Mesenchymal stem cell (in vitro differentiated cells and primary cell): ENCODE results near the gene OSR1.

Experiments used
- DNase-seq: peaks from one replicate; pipeline ENCODE4 v3.0.0-alpha.2; 2013
- H2AFZ ChIP-seq: one replicate; pipeline ENCODE4 v1.6.1; 2013; ENCODE audit warnings: low read depth, mild to moderate bottlenecking, control low read depth, inconsistent platforms, low read length, moderate library complexity
- H2AK5ac ChIP-seq: 2 replicates; pipeline ENCODE4 v1.6.1; 2013; ENCODE audit warnings: low read length, moderate library complexity, mild to moderate bottlenecking, inconsistent platforms; ENCODE audit not compliant: severe bottlenecking
- H2BK120ac ChIP-seq: one replicate; pipeline ENCODE4 v1.6.1; 2013; ENCODE audit warnings: low read depth, mild to moderate bottlenecking, inconsistent platforms, low read length, moderate library complexity
- H2BK12ac ChIP-seq, 2 experiments: one replicate each; pipeline ENCODE4 v1.6.1; 2013; ENCODE audit warnings: inconsistent platforms in 2 of 2, low read length in 2 of 2, mild to moderate bottlenecking in 2 of 2, moderate library complexity in 2 of 2, control low read depth in 1 of 2
- H2BK15ac ChIP-seq: one replicate; pipeline ENCODE4 v1.6.1; 2013; ENCODE audit warnings: mild to moderate bottlenecking, low read depth, inconsistent platforms; ENCODE audit not compliant: poor library complexity, severe bottlenecking
- H2BK5ac ChIP-seq: 2 replicates; pipeline ENCODE4 v1.6.1; 2013; ENCODE audit warnings: low read depth, mild to moderate bottlenecking, low read length, control low read depth, inconsistent platforms; ENCODE audit not compliant: poor library complexity, severe bottlenecking
- H3K14ac ChIP-seq, 2 experiments: one replicate each; pipeline ENCODE4 v1.6.1; 2013; ENCODE audit warnings: inconsistent platforms in 2 of 2, low read length in 2 of 2, control low read depth in 1 of 2, mild to moderate bottlenecking in 1 of 2, moderate library complexity in 1 of 2
- H3K18ac ChIP-seq, 2 experiments: one replicate each; pipeline ENCODE4 v1.6.1; 2013; ENCODE audit warnings: inconsistent platforms in 2 of 2, low read length in 2 of 2, control low read depth in 1 of 2, low read depth in 1 of 2, mild to moderate bottlenecking in 1 of 2
- H3K23ac ChIP-seq, 2 experiments: one replicate each; pipeline ENCODE4 v1.6.1; 2013; ENCODE audit warnings: inconsistent platforms in 2 of 2, low read length in 2 of 2, mild to moderate bottlenecking in 2 of 2, moderate library complexity in 2 of 2, control low read depth in 1 of 2
- H3K27ac ChIP-seq: 2 replicates; pipeline ENCODE4 v1.5.1; 2013; ENCODE audit warnings: mild to moderate bottlenecking, moderate library complexity, low read length, control low read depth, inconsistent platforms; ENCODE audit not compliant: poor library complexity, severe bottlenecking
- H3K27me3 ChIP-seq, 2 experiments: 2 replicates each; pipeline versions ENCODE4 v1.6.1 to v1.7.0; 2013; ENCODE audit warnings: low read length in 2 of 2, mild to moderate bottlenecking in 2 of 2, moderate library complexity in 2 of 2, control low read depth in 1 of 2, inconsistent platforms in 1 of 2; ENCODE audit not compliant: control insufficient read depth in 1 of 2, insufficient read depth in 1 of 2
- H3K36me3 ChIP-seq, 2 experiments: 2 replicates each; pipeline versions ENCODE4 v1.6.1 to v1.7.0; 2013; ENCODE audit warnings: low read length in 2 of 2, control low read depth in 1 of 2, inconsistent platforms in 1 of 2, low read depth in 1 of 2, mild to moderate bottlenecking in 1 of 2; ENCODE audit not compliant: insufficient read depth in 2 of 2, control insufficient read depth in 1 of 2
- H3K4ac ChIP-seq, 2 experiments: one replicate each; pipeline ENCODE4 v1.6.1; 2013; ENCODE audit warnings: inconsistent platforms in 2 of 2, low read length in 2 of 2, mild to moderate bottlenecking in 2 of 2, moderate library complexity in 2 of 2, control low read depth in 1 of 2, low read depth in 1 of 2
- H3K4me1 ChIP-seq: 2 replicates; pipeline ENCODE4 v1.6.1; 2013; ENCODE audit warnings: low read depth, low read length, control low read depth; ENCODE audit not compliant: control insufficient read depth, insufficient read depth
- H3K4me2 ChIP-seq: 2 replicates; pipeline ENCODE4 v1.6.1; 2013; ENCODE audit warnings: low read length, mild to moderate bottlenecking, inconsistent platforms; ENCODE audit not compliant: poor library complexity, severe bottlenecking
- H3K4me3 ChIP-seq, 2 experiments: 2 replicates each; pipeline versions ENCODE4 v1.5.1 to v1.7.0; 2013; ENCODE audit warnings: low read length in 2 of 2, mild to moderate bottlenecking in 2 of 2, control low read depth in 1 of 2, low read depth in 1 of 2; ENCODE audit not compliant: insufficient read depth in 1 of 2
- H3K79me1 ChIP-seq: replicated peaks from 2 replicates; pipeline ENCODE4 v1.6.1; 2013; ENCODE audit warnings: mild to moderate bottlenecking, control low read depth, low read length, inconsistent platforms; ENCODE audit not compliant: poor library complexity, severe bottlenecking
- H3K9ac ChIP-seq: 2 replicates; pipeline ENCODE4 v1.7.0; 2013; ENCODE audit warnings: mild to moderate bottlenecking, low read length, moderate library complexity
- H3K9me3 ChIP-seq: 2 replicates; pipeline ENCODE4 v1.7.0; 2013; ENCODE audit warnings: mild to moderate bottlenecking, low read length; ENCODE audit not compliant: control insufficient read depth
- H4K8ac ChIP-seq: one replicate; pipeline ENCODE4 v1.6.1; 2013; ENCODE audit warnings: inconsistent platforms, mild to moderate bottlenecking, low read length, moderate library complexity
- H4K91ac ChIP-seq: one replicate; pipeline ENCODE4 v1.6.1; 2013; ENCODE audit warnings: mild to moderate bottlenecking, low read length, inconsistent platforms
- WGBS: methylation state at CpG from one replicate; pipeline ENCODE4 v1.1.7; 2013; ENCODE audit warnings: mixed read lengths; 5-methylcytosine and 5-hydroxymethylcytosine counted together

Gene OSR1

DNA sequence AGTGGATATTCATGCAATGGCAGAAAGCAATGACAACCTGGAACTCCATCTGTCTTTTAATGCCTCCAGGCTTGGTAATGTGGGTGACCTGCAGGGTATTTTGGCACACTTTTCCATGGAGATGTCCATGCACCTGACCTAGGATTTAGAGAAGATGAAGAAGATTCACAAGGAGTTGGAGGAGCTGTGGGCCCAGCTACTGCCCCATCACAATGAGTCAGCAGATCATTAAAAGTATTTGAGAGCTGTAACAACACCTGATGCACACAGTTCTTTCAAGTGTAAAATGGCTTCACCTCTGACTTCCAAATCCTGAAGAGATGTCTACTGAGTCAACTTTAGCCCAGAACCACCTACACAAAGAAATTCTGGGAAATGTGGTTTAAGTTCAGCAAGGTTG, 22.1 kb upstream of the OSR1 start:
- Histone ChIP-seq H3K4me3 (no peak overlapping the region), H3K27ac (no peak overlapping the region), H3K4ac (no peak overlapping the region), H3K27me3 (no peaks in the 10 kb centered on the region), H3K79me1 (no peaks in the 10 kb centered on the region), H3K9me3 (peaks cover 6% of the 10 kb centered on the region), H3K36me3 (no peaks in the 10 kb centered on the region), H3K14ac (no peak overlapping the region), H2BK5ac (no peak overlapping the region), H3K23ac (no peak overlapping the region), H2AK5ac (no peak overlapping the region), H3K4me1 (no peaks in the 10 kb centered on the region), H2AFZ (no peak overlapping the region), H3K18ac (no peak overlapping the region), H4K91ac (no peak overlapping the region), H4K8ac (no peak overlapping the region), H2BK15ac (no peak overlapping the region), H2BK12ac (no peak overlapping the region), H3K9ac (no peak overlapping the region), H3K4me2 (no peak overlapping the region), H2BK120ac (no peak overlapping the region)
- DNase-seq = no peak

DNA sequence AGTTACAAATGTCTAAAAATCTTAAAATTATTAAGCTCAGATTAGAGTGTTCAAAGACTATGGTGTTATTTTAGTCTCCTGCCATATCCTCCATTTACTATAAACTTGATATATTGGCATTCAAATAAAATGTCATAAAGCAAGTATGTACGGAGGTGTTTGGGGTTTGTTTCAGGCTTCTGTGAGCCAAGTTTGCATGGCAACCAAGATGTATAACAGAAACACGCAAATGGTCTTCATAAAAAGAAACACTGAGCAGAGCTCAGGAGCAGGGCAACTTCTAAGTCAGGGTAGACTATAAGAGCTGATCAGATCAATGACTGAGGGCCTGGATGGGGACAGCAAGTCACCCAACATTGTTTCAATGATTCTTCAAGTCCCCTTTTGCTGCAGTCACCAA, 20.5 kb upstream of the OSR1 start:
- Histone ChIP-seq H3K4me3 (no peak overlapping the region), H3K27ac (no peak overlapping the region), H3K9me3 (peaks cover 8% of the 10 kb centered on the region), H3K18ac (no peak overlapping the region), H4K8ac (no peak overlapping the region), H2AK5ac (no peak overlapping the region), H2BK5ac (no peak overlapping the region), H3K36me3 (no peaks in the 10 kb centered on the region), H3K23ac (no peak overlapping the region), H4K91ac (no peak overlapping the region), H3K27me3 (no peaks in the 10 kb centered on the region), H3K79me1 (no peaks in the 10 kb centered on the region), H3K4me2 (no peak overlapping the region), H2BK120ac (no peak overlapping the region), H3K14ac (no peak overlapping the region), H2BK15ac (no peak overlapping the region), H2AFZ (no peak overlapping the region), H3K4me1 (no peaks in the 10 kb centered on the region), H3K9ac (no peak overlapping the region), H2BK12ac (no peak overlapping the region), H3K4ac (no peak overlapping the region)
- no peak for DNase-seq
- 100% methylated on average over 2 of the region's 2 CpGs for WGBS

DNA sequence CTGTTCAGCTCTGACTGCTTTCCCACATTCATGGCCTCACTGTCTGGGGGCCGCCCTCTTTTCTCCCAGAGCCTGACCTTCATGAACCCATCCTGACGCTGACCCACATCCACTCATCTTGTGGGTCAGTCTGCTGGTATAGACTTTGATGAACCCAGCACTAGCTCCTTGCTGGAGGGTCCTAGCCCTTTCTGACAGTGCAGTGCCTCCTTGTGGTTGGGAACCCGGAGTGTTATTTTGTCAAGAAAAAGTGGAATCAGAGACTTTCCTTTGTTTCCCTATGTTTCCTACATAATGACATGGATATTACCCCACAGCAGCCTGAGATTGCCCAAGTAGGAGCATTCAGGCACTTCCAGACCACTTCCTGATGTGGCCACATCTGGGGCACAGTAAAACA, 19.3 kb upstream of the OSR1 start:
- H3K9ac ChIP-seq = no peak overlapping the region
- H3K4me1 ChIP-seq = no peaks in the 10 kb centered on the region
- no peak overlapping the region for H3K27ac ChIP-seq
- no peak overlapping the region for H2BK12ac ChIP-seq
- H3K4me3 ChIP-seq = no peak overlapping the region
- no peak overlapping the region for H2BK15ac ChIP-seq
- no peaks in the 10 kb centered on the region for H3K36me3 ChIP-seq
- H3K4ac ChIP-seq = no peak overlapping the region
- H3K4me2 ChIP-seq = no peak overlapping the region
- H3K79me1 ChIP-seq = no peaks in the 10 kb centered on the region
- no peak overlapping the region for H3K18ac ChIP-seq
- H3K9me3 ChIP-seq = peaks cover 8% of the 10 kb centered on the region
- no peak overlapping the region for H3K23ac ChIP-seq
- WGBS = 68% methylated on average over 2 of the region's 3 CpGs
- H2BK120ac ChIP-seq = no peak overlapping the region
- no peak overlapping the region for H3K14ac ChIP-seq
- DNase-seq = no peak
- no peak overlapping the region for H4K91ac ChIP-seq
- no peak overlapping the region for H2AK5ac ChIP-seq
- no peak overlapping the region for H2AFZ ChIP-seq
- H2BK5ac ChIP-seq = no peak overlapping the region
- H4K8ac ChIP-seq = no peak overlapping the region
- no peaks in the 10 kb centered on the region for H3K27me3 ChIP-seq

DNA sequence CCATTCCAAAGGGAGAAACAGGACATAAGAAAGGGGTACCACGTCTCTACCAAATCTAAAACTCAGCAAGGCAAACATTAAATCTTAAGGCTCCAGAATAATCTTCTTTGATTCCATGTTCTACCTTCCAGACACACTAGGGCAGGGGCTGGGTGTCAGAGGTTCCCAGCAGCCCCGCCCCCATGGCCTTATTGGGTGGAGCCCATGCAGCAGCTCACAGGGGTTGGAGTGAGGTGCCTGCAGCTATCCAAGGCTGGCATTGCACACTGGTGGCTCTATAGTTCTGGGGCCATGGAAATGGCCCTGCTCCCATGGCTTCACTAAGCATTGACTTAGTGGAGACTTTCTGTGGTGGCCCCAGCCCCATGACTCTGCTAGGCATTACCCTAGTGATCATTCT, 14.9 kb upstream of the OSR1 start:
- H2BK5ac ChIP-seq = no peak overlapping the region
- 85% methylated on average over 2 of the region's 2 CpGs for WGBS
- DNase-seq = no peak
- H3K4me1 ChIP-seq = no peaks in the 10 kb centered on the region
- no peaks in the 10 kb centered on the region for H3K36me3 ChIP-seq
- no peak overlapping the region for H2AK5ac ChIP-seq
- no peak overlapping the region for H4K8ac ChIP-seq
- H2BK12ac ChIP-seq = no peak overlapping the region
- no peak overlapping the region for H4K91ac ChIP-seq
- H2BK120ac ChIP-seq = no peak overlapping the region
- H3K4ac ChIP-seq = no peak overlapping the region
- H3K4me3 ChIP-seq = no peak overlapping the region
- H3K9me3 ChIP-seq = peaks cover 8% of the 10 kb centered on the region
- no peaks in the 10 kb centered on the region for H3K79me1 ChIP-seq
- no peak overlapping the region for H3K23ac ChIP-seq
- H2AFZ ChIP-seq = no peak overlapping the region
- no peaks in the 10 kb centered on the region for H3K27me3 ChIP-seq
- no peak overlapping the region for H3K9ac ChIP-seq
- H3K18ac ChIP-seq = no peak overlapping the region
- no peak overlapping the region for H2BK15ac ChIP-seq
- H3K4me2 ChIP-seq = no peak overlapping the region
- H3K27ac ChIP-seq = no peak overlapping the region
- no peak overlapping the region for H3K14ac ChIP-seq
